Upper lobe of left lung (tissue), 6 donors: ENCODE results near the gene ABHD12. TPM values are rescaled to one million over a fixed set of nuclear protein-coding genes. Genes with fewer than 3 reads are reported as not detected.
A peak's percentile ranks its signal among the peaks of the same experiment; 100 is the strongest.
"Not testable (repeated sequence)": the region's sequence is repeated elsewhere in the genome, so short reads cannot be mapped to it uniquely, and the experiment has no call there.

Source experiments
- ATAC-seq, 2 donors: fragments of 200-7000 bp; cut with Tn5 transposase; one replicate each; pipeline ENCODE4 v1.9.1; 2022; ENCODE audit warnings: mild to moderate bottlenecking in 2 of 2, moderate library complexity in 2 of 2; ENCODE audit not compliant: low FRiP score in 2 of 2
- DNase-seq, 2 donors: peaks; one replicate each; pipeline ENCODE4 v3.0.0-alpha.2; 2019 to 2020
- H3K27ac ChIP-seq, 4 donors: fragments of 200-600 bp; sonication (generic); one replicate each; pipeline ENCODE4 v1.5.1; 2016 to 2019
- H3K27me3 ChIP-seq, 4 donors: fragments of 200-600 bp; sonication (generic); one replicate each; pipeline ENCODE4 v1.5.1; 2017 to 2019
- H3K36me3 ChIP-seq, 4 donors: fragments of 200-600 bp; sonication (generic); one replicate each; pipeline ENCODE4 v1.5.1; 2016 to 2019
- H3K4me1 ChIP-seq, 4 donors: fragments of 200-600 bp; sonication (generic); one replicate each; pipeline ENCODE4 v1.5.1; 2018 to 2019
- H3K4me3 ChIP-seq, 4 donors: fragments of 200-600 bp; sonication (generic); one replicate each; pipeline ENCODE4 v1.5.1; 2017 to 2019; ENCODE audit warnings: mild to moderate bottlenecking in 2 of 4, moderate library complexity in 1 of 4
- H3K9me3 ChIP-seq, 4 donors: fragments of 200-600 bp; sonication (generic); one replicate each; pipeline ENCODE4 v1.5.1; 2018 to 2019
- CTCF ChIP-seq, 6 experiments: fragments of 450-650 bp in 4 of 6; fragments of 200-600 bp in 2 of 6; sonication (generic) in 2 of 6; IDR thresholded peaks; one replicate each; pipeline ENCODE4 v1.5.1; 2016 to 2019; ENCODE audit warnings: antibody characterized with exemption in 6 of 6
- EP300 ChIP-seq, 4 donors: sonication (generic); formaldehyde crosslinking; IDR thresholded peaks; one replicate each; pipeline ENCODE4 v1.5.1; 2017; ENCODE audit warnings: antibody characterized with exemption in 4 of 4, control low read depth in 2 of 4
- POLR2A ChIP-seq, 4 donors: fragments of 450-650 bp; IDR thresholded peaks; one replicate each; pipeline ENCODE4 v1.5.1; 2016 to 2017; ENCODE audit warnings: antibody characterized with exemption in 4 of 4, mild to moderate bottlenecking in 2 of 4
- POLR2AphosphoS5 ChIP-seq, 2 donors: sonication (generic); formaldehyde crosslinking; IDR thresholded peaks; one replicate each; pipeline ENCODE4 v1.5.1; 2017; ENCODE audit warnings: antibody characterized with exemption in 2 of 2
- WGBS, 2 donors: methylation state at CpG; one replicate each; pipeline ENCODE4 v1.1.5; 2017 to 2018; 5-methylcytosine and 5-hydroxymethylcytosine counted together
- total RNA-seq, 6 donors: library from RNA; depleted of rRNA in 4 of 6; stranded (reverse); fragments of >200 nt in 4 of 6; gene quantifications; one replicate each; pipeline versions ENCODE4 v1.1.0 to v1.2.1, GENCODE V29; 2016 to 2021
- donor health status: DM: no; HTN: no; CAD: no; lungs with moderate emphysema.
- donor health status: DM: no; HTN: yes; CAD: no; lungs with severe emphysema.

The ABHD12 gene
- total RNA-seq, 6 donors from 2014 or later: 38.3 to 132 (median 74.5) TPM

GRCh38 chr20:25407311-25408169 is 16.9 kb upstream of the ABHD12 start, which contains the start of gene GINS1:
TSS of gene GINS1 (plus strand) at chr20:25407673. CDS start at chr20:25407821, 148 bp downstream.
- H3K27ac ChIP-seq: peak within 1 kb of the TSS; percentile 37 to 69 (median 42)

GRCh38 chr20:25402583-25402982 is 11.9 kb upstream of the ABHD12 start:
- TF ChIP-seq POLR2A (IDR thresholded peaks at IDR 0.05) (no peak), CTCF (IDR thresholded peaks at IDR 0.05) (no peak), POLR2AphosphoS5 (IDR thresholded peaks at IDR 0.05) (no peak)
- Histone ChIP-seq H3K36me3 (no peaks in the 10 kb centered on the region), H3K9me3 (peaks cover 0 to 27% (median 13%) of the 10 kb centered on the region in 4 donors), H3K27me3 (no peaks in the 10 kb centered on the region), H3K27ac (no peak overlapping the region), H3K4me3 (no peak overlapping the region), H3K4me1 (no peaks in the 10 kb centered on the region)
- ATAC-seq (no peak), DNase-seq (no peak)
- WGBS, 2 donors: 95 to 99% methylated on average over 7 of the region's 7 CpGs

More at GRCh38 chr20:25407311-25408169, 16.9 kb upstream of the ABHD12 start, which contains the start of gene GINS1:
- DNase-seq: peak; percentile 71 to 92
- peaks cover 6 to 10% (median 8%) of the 10 kb centered on the region in 4 donors for H3K4me1 ChIP-seq
- 1% methylated on average over 40 to 56 of the region's 56 CpGs for WGBS, 2 donors
- peaks cover 0 to 17% (median 10%) of the 10 kb centered on the region in 4 donors for H3K9me3 ChIP-seq
- peak in 1 of 6 experiments; percentile 8 for TF ChIP-seq CTCF (IDR thresholded peaks at IDR 0.05)
- TF ChIP-seq POLR2AphosphoS5 (IDR thresholded peaks at IDR 0.05): peak in 1 of 2 donors; percentile 81
- no peak for TF ChIP-seq POLR2A (IDR thresholded peaks at IDR 0.05)
- ATAC-seq: peak; percentile 91 to 98
- H3K27me3 ChIP-seq: no peaks in the 10 kb centered on the region
- H3K36me3 ChIP-seq: no peaks in the 10 kb centered on the region
- H3K4me3 ChIP-seq: peak within 1 kb of the TSS; percentile 63 to 78 (median 74)

- not testable (repeated sequence) for H3K4me3 ChIP-seq, H3K4me1 ChIP-seq, ATAC-seq, DNase-seq, H3K27me3 ChIP-seq, H3K27ac ChIP-seq, H3K36me3 ChIP-seq
- 79 to 81% methylated on average over 7 to 11 of the region's 11 CpGs for WGBS, 2 donors
- peaks cover 0 to 27% (median 13%) of the 10 kb centered on the region in 4 donors for H3K9me3 ChIP-seq
Observed at GRCh38 chr20:25400291-25400732, 9.7 kb upstream of the ABHD12 start.

- TF ChIP-seq CTCF (IDR thresholded peaks at IDR 0.05) (peak in 5 of 6 experiments; percentile 51 to 62 (median 57)), POLR2AphosphoS5 (IDR thresholded peaks at IDR 0.05) (no peak), POLR2A (IDR thresholded peaks at IDR 0.05) (no peak), EP300 (IDR thresholded peaks at IDR 0.05) (no peak)
- 11 to 27% methylated on average over 5 of the region's 5 CpGs for WGBS, 2 donors
- peak in 1 of 2 donors; percentile 89 for ATAC-seq
- Histone ChIP-seq H3K4me1 (no peaks in the 10 kb centered on the region), H3K9me3 (peaks cover 0 to 25% (median 13%) of the 10 kb centered on the region in 4 donors), H3K27ac (no peak overlapping the region), H3K36me3 (no peaks in the 10 kb centered on the region), H3K4me3 (no peak overlapping the region), H3K27me3 (no peaks in the 10 kb centered on the region)
- DNase-seq: no peak
Observed at GRCh38 chr20:25399037-25399430, 8.4 kb upstream of the ABHD12 start.

- WGBS, 2 donors: 57 to 59% methylated on average over 4 of the region's 4 CpGs
- ATAC-seq (no peak), DNase-seq (no peak)
- no peak for TF ChIP-seq EP300 (IDR thresholded peaks at IDR 0.05)
- no peak for TF ChIP-seq POLR2AphosphoS5 (IDR thresholded peaks at IDR 0.05)
- no peak for TF ChIP-seq CTCF (IDR thresholded peaks at IDR 0.05)
- no peak for TF ChIP-seq POLR2A (IDR thresholded peaks at IDR 0.05)
- H3K27ac ChIP-seq: no peak overlapping the region
- no peak overlapping the region for H3K4me3 ChIP-seq
- H3K36me3 ChIP-seq: no peaks in the 10 kb centered on the region
- no peaks in the 10 kb centered on the region for H3K4me1 ChIP-seq
- peaks cover 0 to 20% (median 12%) of the 10 kb centered on the region in 4 donors for H3K9me3 ChIP-seq
- no peaks in the 10 kb centered on the region for H3K27me3 ChIP-seq
Observed at GRCh38 chr20:25398376-25399036, 7.9 kb upstream of the ABHD12 start.
